Subcutaneous adipose tissue (tissue), 4 donors: ENCODE results near the gene DHODH. TPM values are rescaled to one million over a fixed set of nuclear protein-coding genes. Genes with fewer than 3 reads are reported as not detected.

Experiments used
- CTCF ChIP-seq: fragments of 450-650 bp; IDR thresholded peaks from one replicate; pipeline ENCODE4 v1.5.1; 2016; ENCODE audit warnings: low read depth, mild to moderate bottlenecking, control low read depth, antibody characterized with exemption, moderate library complexity
- total RNA-seq, 4 donors: library from RNA; depleted of rRNA; stranded (reverse); fragments of >200 nt; gene quantifications; one replicate each; pipeline ENCODE4 v1.1.0, GENCODE V29; 2016

The DHODH gene
- total RNA-seq, 4 donors from 2014 or later, result 3.2 to 15.3 (median 4.8) TPM

GRCh38 chr16:72060405-72060804 is 51.9 kb downstream of the DHODH start:
- TF ChIP-seq CTCF, result no peak

GRCh38 chr16:72061564-72061963 is 53.0 kb downstream of the DHODH start:
- TF ChIP-seq CTCF, result no peak

- TF ChIP-seq CTCF, result no peak
These were observed 55.9 kb downstream of the DHODH start for GRCh38 chr16:72064361-72064894.

- no peak for TF ChIP-seq CTCF
These were observed 58.2 kb downstream of the DHODH start for GRCh38 chr16:72066747-72067146.

GRCh38 chr16:72068930-72069329 is 60.4 kb downstream of the DHODH start:
- no peak for TF ChIP-seq CTCF

DNA sequence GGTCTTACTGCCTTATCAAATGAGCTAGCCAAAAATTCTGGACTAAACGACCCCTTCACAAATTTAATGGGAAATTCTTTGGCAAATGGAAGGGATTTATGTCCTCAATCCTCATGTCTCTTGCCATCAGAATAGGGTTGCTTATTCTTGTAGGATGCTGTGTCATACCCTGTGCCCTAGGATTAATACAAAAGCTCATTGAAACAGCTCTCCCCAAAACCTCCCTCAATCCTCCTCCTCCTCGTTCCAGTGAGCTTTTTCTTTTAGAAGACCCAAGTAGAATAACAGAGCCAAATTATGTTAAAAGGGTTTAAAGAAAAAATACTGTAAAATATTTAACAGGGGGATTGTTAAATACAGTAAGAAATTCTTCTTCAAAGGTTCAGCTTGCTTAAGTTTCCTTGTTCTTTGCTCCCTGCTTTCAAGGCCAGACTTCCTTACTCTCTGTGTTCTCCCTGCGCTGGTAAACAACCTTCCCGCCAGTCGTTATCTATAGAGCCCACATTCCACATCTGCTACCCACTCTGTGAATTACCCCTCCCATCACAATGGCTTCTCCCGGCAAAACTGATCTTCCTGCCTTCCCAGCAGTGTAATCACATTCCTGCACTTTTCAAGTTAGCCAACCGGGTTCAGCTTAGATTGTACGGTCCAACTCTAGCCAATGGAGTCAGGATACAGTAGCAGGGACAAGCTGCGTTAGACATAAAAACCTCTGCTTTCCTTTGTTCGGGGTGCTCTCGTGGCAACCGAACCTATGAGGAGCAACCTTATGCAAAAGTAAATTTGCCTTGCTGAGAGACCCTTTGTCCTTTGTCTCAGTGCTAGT is 64.2 kb downstream of the DHODH start:
- no peak for TF ChIP-seq CTCF

DNA sequence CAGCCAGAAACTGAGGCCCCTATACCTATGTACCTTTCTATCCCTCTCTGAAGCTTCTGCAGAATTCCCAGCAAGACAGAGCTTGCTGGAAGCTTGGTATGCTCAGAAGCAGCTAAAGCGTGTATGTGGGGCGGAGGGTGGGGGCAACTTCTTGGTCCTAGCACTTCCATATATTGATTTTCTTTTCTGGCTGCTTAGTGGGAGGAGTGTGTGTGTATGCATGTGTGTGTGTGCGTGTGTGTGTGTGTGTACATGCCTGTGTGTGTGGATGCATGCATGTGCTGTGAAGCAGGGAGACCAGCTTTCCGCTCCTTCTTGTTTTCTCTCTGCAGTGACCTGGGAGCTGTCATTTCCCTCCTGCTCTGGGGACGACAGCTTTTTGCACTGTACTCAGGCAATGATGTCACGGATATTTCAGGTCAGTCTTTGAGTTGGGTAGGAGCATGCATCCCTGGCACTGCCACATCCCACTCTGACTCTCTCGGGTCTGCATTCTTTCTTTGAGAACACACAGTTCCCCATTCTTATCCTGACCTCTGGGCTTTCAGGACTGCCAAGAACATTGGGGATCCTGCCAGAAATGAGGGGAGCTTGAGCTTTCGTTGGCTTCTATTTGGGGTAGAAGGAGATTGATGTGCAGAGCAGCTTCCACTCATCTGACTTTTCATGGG is 65.2 kb downstream of the DHODH start:
- no peak for TF ChIP-seq CTCF
